GM12891 (cell line): ENCODE results near the gene CHP1.

Experiments
- PAX5 ChIP-seq: IDR thresholded peaks from 2 replicates; pipeline ENCODE4 v1.6.1; 2011; ENCODE audit warnings: low read length, moderate library complexity, mild to moderate bottlenecking; ENCODE audit not compliant: insufficient read depth, severe bottlenecking
- POLR2AphosphoS5 ChIP-seq: IDR thresholded peaks from 2 replicates; pipeline ENCODE4 v1.6.1; 2011; ENCODE audit warnings: low read depth, low read length, control low read depth

GRCh38 chr15:41203395-41203794 lies 27.7 kb upstream of the CHP1 start:
- TF ChIP-seq PAX5 (no peak), POLR2AphosphoS5 (no peak)
